Gastrocnemius medialis (tissue), 4 donors: ENCODE results near the gene ADAMTS18.

Experiments used
- CTCF ChIP-seq, 5 experiments: fragments of 450-650 bp in 3 of 5; fragments of 200-600 bp in 2 of 5; sonication (generic) in 2 of 5; IDR thresholded peaks in 4 of 5; conservative IDR thresholded peaks in 1 of 5; 1 replicate in 4 of 5; 2 replicates in 1 of 5; pipeline ENCODE4 v1.5.1; 2016 to 2019; ENCODE audit warnings: antibody characterized with exemption in 5 of 5, mild to moderate bottlenecking in 3 of 5, moderate library complexity in 3 of 5
- POLR2A ChIP-seq, 2 donors: fragments of 450-650 bp; IDR thresholded peaks; one replicate each; pipeline ENCODE4 v1.6.1; 2017; ENCODE audit warnings: antibody characterized with exemption in 2 of 2, mild to moderate bottlenecking in 2 of 2, moderate library complexity in 2 of 2

- TF ChIP-seq CTCF (IDR thresholded peaks at IDR 0.05 in 4 of 5, conservative IDR thresholded peaks at IDR 0.05 in 1 of 5), result no peak
- TF ChIP-seq POLR2A (IDR thresholded peaks at IDR 0.05), result no peak
Observed at GRCh38 chr16:77430787-77431585, 3.8 kb downstream of the ADAMTS18 start.
